Fibroblast of skin of scalp (primary cell): ENCODE measurements around the gene TBC1D23.

Source experiments
- DNase-seq: peaks from one replicate; pipeline ENCODE4 v3.0.0-alpha.2; 2013

Gene TBC1D23

GRCh38 chr3:100354850-100355249, 94.1 kb downstream of the TBC1D23 start:
- DNase-seq, result no peak

DNA sequence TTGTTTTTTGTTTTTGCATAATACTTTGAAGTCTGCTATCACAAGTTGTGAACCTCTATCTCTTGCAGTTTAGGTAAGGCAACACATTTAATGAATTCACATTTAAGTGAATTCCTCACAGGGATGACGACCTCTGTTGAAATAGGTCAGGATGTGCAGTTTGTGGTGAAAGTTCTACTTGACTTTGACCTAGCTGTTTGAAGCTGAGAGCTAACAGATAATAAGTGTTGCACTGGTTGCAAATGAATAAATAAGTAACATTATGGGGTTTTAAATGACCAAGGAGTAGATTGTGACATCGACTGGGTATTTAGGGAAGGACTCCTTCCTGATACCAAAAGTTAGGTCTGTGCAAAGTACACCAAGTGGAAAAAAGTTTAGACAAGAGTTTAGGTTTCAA, 97.6 kb downstream of the TBC1D23 start:
- no peak for DNase-seq

GRCh38 chr3:100359035-100359434, 98.2 kb downstream of the TBC1D23 start:
- DNase-seq, result no peak

DNA sequence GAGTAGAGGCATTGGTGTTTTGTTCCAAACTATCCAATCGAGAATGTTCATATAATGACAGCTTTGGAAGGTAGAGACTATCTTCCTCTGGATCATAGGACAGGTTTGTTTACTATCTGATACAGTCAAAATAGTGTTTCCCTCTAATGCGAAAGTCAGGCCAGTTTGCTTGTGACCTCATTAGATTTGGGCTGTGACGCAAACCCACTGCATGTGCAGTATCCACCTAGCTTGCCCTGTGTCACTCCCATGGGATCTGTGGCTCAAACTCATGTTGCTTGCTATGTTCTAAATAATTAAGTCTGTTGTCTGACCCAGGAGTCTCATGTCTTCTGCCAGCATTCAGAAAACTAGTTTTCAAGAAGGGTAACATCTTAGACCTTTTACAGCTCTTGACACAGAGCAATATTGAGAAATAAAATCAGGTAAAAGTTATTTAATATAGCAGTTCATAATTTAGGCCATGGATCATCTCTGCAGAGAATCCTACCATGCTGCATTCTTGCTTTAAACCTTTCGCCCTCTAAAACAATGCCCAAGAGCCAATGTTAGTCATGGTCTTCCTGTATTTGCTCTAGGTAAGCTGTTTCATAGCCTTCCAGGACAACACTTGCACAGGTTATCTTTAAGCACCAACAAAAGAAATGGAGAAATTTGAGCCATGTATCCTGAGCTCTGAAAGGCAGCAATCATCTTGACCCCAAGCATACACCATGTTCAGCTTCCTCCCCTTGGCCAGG, 100.1 kb downstream of the TBC1D23 start:
- no peak for DNase-seq

GRCh38 chr3:100361897-100362296, 101.1 kb downstream of the TBC1D23 start:
- no peak for DNase-seq

DNA sequence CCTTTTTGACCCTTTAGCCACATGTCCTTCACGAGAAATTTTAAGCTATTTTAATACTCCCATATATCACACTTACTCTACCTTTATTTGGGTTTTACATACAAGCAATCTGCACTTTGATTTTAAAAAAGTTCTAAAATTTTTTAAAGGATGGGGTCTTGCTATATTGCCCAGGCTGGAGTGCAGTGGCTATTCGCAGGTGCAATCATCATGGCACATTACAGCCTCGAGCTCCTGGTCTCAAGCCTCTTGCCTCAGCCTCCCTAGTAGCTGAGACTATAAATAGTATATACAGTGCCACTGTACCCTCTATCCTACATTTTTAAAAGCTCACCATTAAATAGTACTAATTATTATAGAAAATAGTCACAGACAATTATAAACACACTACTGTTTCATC, 103.6 kb downstream of the TBC1D23 start:
- DNase-seq, result no peak

GRCh38 chr3:100366424-100366823, 105.6 kb downstream of the TBC1D23 start:
- DNase-seq, result no peak

- no peak for DNase-seq
Measured at GRCh38 chr3:100368441-100368840, 107.6 kb downstream of the TBC1D23 start.

DNA sequence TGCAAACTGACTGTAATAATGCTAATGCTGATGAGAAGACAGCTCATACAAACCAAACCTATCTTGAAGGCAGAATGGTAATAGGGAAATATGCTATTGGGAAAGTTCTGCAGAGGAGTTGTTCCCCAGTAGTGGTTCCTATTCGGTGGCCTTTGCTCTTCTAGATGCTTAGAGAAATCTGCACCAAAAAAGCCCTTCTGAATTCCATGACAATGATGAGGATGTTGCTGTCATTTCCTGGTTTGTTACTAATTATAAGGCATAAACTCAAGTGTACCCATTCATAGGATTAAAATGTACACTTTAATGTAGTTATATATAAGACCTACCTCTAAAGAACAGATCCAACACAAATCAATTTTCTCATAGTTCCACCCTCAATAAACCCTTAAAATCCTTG, 110.0 kb downstream of the TBC1D23 start:
- no peak for DNase-seq

- DNase-seq, result no peak
Measured at GRCh38 chr3:100374521-100374920, 113.7 kb downstream of the TBC1D23 start.
